Stimulated activated CD4-positive, alpha-beta T cell treated with anti-CD3 and anti-CD28 coated beads, Interleukin-15, amount 100 ng/mL, for 24 hours (primary cell): ENCODE measurements around the gene MSRB1.
A peak's percentile ranks its signal among the peaks of the same experiment; 100 is the strongest.
"Not testable (repeated sequence)": the region's sequence is repeated elsewhere in the genome, so short reads cannot be mapped to it uniquely, and the experiment has no call there.

Source experiments
- DNase-seq: peaks from one replicate; pipeline ENCODE4 v3.0.0-alpha.2; 2020

The MSRB1 gene

GRCh38 chr16:1960665-1961630 lies 17.9 kb upstream of the MSRB1 start:
- DNase-seq: peak; percentile 73

- DNase-seq: peak; percentile 96
Observed at GRCh38 chr16:1959269-1960039, 16.5 kb upstream of the MSRB1 start, which contains the start of gene NDUFB10. Gene NDUFB10 (plus strand): TSS chr16:1959538. CDS start chr16:1959625, 87 bp downstream.

- no peak for DNase-seq
Observed at GRCh38 chr16:1958715-1959268, 15.8 kb upstream of the MSRB1 start.

- DNase-seq: not testable (repeated sequence)
Observed at GRCh38 chr16:1958143-1958491, 15.1 kb upstream of the MSRB1 start.

DNA sequence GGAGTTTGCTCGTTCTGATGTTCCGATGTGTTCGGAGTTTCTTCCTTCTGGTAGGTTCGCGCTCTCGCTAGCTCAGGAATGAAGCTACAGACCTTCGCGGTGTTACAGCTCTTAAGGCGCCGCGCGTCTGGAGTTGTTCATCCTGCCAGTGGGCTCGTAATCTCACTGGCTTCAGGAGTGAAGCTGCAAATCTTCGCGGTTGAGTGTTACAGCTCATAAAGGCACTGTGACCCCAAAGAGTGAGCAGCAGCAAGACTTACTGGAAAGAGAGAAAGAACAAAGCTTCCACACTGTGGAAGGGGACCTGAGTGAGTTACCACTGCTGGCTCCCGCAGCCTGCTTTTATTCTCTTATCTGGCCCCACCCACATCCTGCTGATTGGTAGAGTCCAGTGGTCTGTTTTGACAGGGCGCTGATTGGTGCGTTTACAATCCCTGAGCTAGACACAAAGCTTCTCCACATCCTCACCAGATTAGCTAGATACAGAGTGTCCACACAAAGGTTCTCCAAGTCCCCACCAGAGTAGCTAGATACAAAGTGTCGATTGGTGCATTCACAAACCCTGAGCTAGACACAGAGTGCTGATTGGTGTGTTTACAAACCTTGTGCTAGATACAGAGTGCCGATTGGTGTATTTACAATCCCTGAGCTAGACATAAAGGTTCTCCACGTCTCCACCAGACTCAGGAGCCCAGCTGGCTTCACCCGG lies 14.6 kb upstream of the MSRB1 start:
- DNase-seq: not testable (repeated sequence)

GRCh38 chr16:1953734-1954133 lies 10.7 kb upstream of the MSRB1 start:
- no peak for DNase-seq

DNA sequence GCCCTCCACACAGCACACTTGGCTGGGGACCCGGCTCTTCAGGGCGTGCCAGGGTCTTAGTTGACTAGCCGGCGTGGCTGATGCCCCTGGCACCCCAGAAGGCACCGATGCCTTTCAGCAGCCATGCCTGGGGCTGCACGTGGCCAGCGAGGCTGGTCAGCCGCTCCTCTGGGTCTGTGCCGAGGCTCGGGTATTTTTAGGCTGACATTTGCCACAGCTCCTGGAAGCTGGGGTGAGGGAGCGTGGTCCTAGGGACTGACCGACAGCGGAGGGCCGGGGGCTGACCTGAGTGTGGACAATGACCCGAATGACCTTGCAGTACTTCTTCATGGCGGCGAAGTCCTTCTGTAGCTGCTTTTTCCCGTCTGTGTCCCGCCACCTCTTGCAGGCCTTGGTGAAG lies 7.6 kb upstream of the MSRB1 start:
- DNase-seq: no peak

DNA sequence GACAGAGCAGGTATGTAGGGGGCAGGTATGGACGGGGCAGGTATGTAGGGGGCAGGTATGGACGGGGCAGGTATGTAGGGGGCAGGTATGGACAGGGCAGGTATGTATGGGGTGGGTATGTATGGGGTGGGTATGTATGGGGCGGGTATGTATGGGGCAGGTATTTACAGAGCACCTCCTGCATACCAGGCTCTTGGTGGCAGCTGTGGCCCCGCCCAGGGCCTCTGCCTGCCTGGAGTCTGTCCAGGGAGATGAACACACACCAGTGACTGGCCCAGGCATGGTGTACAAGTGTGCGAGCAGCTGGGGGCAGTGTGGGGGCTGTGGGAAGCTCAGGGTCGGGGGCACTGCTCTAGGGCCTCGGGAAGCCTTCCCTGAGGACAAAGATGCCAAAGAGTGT lies 7.0 kb upstream of the MSRB1 start:
- DNase-seq: no peak

DNA sequence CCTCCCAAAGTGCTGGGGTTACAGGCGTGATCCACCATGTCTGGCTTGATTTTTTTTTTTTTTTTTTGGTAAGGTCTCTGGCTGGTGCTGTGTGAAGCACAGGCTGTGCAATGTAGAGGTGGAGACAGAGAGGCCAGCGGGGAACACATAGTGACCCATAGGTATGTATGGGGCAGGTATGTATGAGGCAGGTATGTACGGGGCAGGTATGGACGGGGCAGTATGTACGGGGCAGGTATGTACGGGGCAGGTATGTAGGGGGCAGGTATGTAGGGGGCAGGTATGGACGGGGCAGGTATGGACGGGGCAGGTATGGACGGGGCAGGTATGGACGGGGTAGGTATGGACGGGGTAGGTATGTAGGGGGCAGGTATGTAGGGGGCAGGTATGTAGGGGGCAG lies 6.5 kb upstream of the MSRB1 start:
- DNase-seq: no peak

GRCh38 chr16:1947369-1947670 lies 4.3 kb upstream of the MSRB1 start:
- DNase-seq: no peak

DNA sequence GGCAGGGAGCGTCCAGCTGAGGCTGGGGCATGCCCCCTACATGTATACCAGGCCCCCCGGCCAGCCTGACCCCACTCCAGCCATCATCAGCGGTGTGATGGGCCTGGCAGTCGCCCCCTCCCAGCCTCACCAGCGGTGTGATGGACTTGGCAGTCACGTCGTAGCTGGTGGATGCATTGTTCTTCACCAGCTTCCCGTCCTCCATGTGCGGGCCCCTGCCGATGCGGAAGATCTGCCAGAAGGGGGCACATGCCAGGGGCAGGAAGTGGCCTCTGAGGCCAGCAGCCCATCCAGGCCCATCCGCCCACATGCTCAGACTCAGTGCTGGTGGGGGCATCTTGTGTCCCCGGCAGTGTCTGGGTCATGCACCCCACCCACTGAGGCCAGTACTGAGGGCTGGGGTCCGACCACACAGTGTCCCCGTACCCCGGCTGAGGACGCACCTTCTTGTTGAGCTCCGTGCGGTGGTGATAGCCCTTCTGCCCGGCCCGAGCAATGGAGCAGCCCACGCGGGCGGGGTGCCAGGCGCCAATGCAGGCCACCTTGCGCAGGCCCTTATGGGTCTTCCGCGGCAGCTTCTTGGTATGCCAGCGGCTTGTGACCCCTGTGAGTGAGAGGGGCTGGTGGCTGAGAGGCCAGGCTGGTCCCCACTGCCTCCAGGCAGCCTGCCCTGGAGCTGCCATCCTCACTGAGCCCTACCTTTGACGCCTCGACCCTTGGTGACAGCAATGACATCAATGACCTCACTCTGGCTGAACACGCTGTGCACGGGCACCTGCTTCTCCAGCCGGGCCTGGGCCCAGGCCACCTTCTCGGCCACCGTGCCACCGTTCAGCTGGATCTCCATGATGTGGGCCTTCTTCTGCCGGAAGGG lies 3.7 kb upstream of the MSRB1 start:
- no peak for DNase-seq

DNA sequence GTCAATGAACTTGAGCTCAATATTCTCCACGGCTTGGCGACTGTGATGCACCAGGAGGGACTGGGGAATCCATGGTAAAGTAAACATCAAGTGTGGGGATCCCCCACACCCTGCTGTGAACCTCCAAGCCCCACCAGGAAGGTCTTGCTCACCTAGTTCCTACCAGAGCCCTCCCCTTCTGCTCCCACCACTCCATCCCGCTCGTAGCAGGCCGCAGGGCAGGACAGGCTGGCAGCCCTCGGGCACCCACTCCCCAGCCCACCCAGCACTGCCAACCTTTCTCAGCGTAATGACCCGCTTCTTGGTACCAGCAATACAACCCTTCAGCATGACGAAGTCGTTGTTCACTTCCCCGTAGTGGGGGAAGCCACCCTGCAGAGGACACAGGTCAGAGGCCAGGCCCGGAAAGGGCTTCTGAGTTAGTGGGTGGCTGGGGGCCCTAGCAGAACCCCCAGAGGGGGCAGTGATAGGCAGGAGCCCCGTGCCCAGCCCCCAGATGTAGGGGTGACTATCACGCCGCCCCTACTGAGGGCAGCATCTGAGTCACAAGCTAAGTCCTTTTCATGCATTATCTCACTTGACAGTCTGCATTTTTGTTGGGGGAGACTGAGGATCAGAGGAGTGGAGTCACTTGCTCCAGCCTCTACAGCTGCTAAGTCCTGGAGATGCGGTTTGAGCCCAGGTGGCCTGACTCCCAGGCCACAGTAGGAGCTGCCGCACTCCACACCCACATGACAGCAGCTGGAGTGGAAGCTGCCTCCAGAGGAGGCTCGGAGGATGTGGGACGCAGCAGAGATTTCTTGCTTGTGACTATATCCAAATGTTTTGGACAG lies 2.8 kb upstream of the MSRB1 start:
- DNase-seq: no peak

DNA sequence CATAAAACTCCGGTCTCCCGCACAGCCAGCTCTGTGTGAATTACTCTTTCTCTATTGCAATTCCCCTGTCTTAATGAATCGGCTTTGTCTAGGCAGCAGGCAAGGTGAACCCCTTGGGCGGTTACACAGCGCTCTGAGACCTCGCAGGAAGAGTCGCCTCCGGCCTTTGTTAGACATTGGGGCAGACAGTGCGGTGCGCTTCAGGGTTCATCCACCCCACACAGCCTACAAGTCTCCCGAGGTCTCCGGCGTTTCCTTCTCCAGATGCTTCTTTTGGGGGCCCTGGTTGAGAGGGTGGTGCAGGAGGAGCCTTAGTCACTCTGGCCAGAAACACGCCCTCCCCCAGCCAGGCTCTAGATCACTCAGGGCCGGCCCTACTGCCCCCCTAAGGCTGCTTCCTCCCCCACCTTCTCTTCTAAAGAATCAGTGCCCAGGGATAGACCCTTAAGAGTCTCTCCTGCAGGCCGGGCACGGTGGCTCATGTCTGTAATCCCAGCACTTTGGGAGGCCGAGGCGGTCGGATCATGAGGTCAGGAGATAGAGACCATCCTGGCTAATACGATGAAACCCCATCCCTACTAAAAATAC lies 1.7 kb upstream of the MSRB1 start:
- DNase-seq: no peak

- peak; percentile 40 for DNase-seq
Observed at GRCh38 chr16:1942047-1942809, 771 bp downstream of the MSRB1 start.

DNA sequence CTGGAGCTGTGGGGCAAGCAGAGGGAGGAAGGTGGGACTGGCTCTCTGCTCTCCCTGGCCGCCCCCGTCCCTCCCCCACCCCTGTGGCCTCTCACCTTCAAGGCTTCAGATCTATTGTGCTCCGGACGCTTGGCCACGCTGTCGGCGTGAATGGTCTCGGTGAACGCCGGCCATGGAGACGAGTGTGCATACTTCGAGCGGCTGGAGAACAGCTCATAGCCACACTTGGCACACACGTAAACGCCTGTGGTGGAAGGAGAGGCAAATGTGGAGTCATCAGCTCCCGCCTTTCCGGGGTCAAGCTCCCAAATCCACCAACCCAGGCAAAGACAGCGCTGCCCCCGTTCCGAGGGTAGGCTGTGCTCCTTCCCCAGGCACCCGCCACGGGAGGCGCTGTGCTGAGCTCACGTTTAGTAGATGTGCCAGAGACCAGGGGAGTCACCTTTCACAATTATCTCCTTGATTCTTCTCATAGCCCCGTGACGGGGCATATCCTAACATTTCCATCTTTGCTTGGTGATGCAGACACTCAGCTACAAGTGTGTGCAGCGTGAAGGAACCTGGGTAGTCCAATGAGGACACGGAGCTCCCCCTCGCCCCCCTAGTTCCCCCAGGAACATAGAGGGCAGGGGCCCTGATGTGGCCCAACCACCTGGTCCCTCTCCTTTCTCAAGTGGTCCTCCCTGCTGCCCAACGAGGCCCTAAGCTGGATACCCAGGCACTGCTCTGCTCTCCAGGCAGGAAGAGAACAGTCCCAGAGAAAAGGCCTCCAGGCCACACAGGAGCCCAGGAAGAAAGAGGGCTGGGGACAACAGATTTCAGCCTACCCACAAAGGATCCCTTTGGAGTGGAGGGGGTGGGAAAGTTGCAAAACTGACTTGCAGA lies 1.6 kb downstream of the MSRB1 start:
- no peak for DNase-seq

DNA sequence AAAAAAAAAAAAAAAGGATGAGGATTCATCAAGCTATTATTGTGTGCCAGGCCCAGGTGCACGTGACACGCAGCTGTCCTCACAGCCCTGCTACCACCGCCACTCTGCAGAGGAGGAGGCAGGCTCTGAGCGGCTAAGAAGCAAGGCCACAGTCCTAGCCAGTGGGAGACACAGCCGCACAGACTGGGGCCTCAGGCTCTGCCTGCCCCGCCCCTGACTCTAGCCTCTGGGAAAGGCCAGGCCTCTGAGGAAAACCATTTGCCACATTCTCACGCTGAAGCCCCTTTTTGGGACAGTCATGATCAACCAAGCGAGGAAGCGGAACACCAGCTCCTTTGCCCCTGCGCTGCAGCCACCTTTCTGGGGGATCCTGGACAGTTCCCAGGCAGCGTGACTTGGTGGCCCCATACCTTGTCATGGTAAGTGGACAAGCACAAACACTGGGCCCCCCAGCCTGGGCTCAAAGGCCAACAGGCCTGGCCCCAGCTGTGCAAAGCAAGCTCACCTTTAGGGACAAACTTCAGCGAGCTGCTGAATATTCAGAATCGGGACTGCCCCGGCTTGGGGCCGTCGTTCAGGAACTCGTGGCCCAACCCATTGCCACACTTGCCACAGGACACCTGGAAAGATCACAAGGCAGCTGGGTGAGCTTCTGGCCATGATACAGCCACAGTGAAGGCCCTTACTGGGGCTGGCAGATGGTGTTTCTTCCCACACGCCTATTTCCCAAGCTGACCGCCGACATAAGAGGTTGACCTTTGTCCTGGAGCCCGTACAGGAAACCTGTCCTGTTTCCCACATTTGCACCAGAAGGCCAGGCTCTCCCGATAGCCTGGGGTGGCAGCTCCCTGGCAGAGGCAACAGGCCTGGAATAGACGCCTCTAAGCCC lies 2.5 kb downstream of the MSRB1 start:
- no peak for DNase-seq

DNA sequence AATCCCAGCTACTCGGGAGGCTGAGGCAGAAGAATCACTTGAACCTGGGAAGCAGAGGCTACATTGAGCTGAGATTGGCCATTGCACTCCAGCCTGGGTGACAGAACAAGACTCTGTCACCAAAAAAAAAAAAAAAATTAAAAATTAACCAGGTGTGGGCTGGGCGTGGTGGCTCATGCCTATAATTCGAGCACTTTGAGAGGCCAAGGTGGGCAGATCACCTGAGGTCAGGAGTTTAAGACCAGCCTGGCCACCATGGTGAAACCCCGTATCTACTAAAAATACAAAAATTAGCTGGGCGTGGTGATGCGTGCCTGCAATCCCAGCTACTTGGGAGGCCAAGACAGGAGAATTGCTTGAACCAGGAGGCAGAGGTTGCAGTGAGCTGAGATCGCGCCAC lies 3.2 kb downstream of the MSRB1 start:
- not testable (repeated sequence) for DNase-seq

- no peak for DNase-seq
Observed at GRCh38 chr16:1938910-1939309, 4.1 kb downstream of the MSRB1 start.
